Measurements from ENCODE around the gene TMEM131. TPM values are rescaled to one million over a fixed set of nuclear protein-coding genes. Genes with fewer than 3 reads are reported as not detected.

Gene TMEM131
- total and polyA plus RNA-seq, 10 of the 15 experiments (the other 5 are each of a cell fraction or from before 2014, with no cell fraction given): 6.0 to 48.2 (median 23.2) TPM

DNA sequence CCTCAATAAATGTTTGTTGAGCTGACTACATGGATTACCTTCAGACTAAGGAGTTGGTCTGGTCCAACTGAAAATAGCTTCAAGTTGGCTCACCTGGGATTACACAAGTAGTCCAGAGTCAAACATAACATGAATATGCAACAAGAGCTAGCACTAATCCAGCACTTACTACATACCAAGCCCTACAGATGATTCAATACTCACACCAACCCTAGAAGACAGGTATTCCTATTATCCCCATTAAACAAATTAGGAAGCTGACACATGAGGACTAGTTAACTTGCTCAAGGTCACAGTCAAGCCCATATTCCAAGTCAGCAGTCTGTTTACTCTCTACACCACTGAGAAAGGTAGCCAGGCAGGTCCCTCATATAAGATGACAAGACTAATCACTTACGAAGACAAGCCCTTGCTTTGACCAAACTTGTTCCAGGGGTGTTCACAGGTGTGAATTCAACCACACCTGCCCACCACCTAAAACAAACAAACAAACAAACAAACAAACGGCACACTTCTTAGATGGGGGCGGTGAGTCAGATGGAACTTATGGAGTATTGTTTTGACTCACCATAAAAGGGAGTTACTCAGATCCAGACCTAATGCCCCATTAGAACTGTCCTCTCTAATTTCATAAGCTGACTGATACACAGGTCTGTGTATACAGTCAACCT is 29.1 kb downstream of the TMEM131 start:
- ATAC-seq: peak; percentile 74
- ChIA-PET RAD21 (ENCODE audit: unreplicated experiment) (interaction anchor here (0.7 to 2.4 kb wide), 10 partner anchors 11 to 96 kb away, joined by 3 to 9 read pairs (median 4); no protein-coding TSS in a partner anchor), POLR2A (interaction anchor here (1.0 to 2.2 kb wide), 4 partner anchors 8 to 37 kb away, joined by 3 to 8 read pairs (median 4); no protein-coding TSS in a partner anchor), CTCF (interaction anchor here (0.8 to 2.2 kb wide), 4 partner anchors 8 to 160 kb away, joined by 3 to 7 read pairs (median 4); no protein-coding TSS in a partner anchor), SMC1A (ENCODE audit: uncharacterized antibody, unreplicated experiment) (interaction anchor here (0.6 to 3.9 kb wide), 21 partner anchors 9 to 239 kb away, joined by 3 to 24 read pairs (median 3); no protein-coding TSS in a partner anchor)
- H3K9ac ChIP-seq (ENCODE audit: control insufficient read depth, insufficient read depth, low read length): no peak overlapping the region
- DNase-seq (ENCODE audit: low read depth, low spot score): no peak
- peaks cover 33% of the 10 kb centered on the region for H3K4me1 ChIP-seq (ENCODE audit: control insufficient read depth, insufficient read depth, low read length)
- H3K4me3 ChIP-seq: no peak overlapping the region
- 8% methylated on average over 3 of the region's 3 CpGs for WGBS (ENCODE audit: insufficient coverage, insufficient replicate concordance, low lambda C conversion rate, missing lambda C conversion rate)
- peaks cover 6% of the 10 kb centered on the region; the same call in 1 of the 2 replicates for H4K20me1 ChIP-seq (ENCODE audit: control insufficient read depth, insufficient read depth)
- in situ Hi-C loops (cut with MboI) (no loop called here), intact Hi-C loops (cut with micrococcal nuclease; ENCODE audit: unreplicated experiment) (loop anchor here (10.0 kb wide), 1 partner anchor 118 kb away; the partner anchor contains the start of gene VWA3B)
- BruUV-seq (replicated peaks): no TSS peak
- H3K27ac ChIP-seq (ENCODE audit: control insufficient read depth, insufficient read depth): no peak overlapping the region
- no peak overlapping the region for H2AFZ ChIP-seq (ENCODE audit: control insufficient read depth, low read depth, low read length)
- H3K27me3 ChIP-seq (replicated peaks in 1 of 2; ENCODE audit: control insufficient read depth in 2 of 2, insufficient read depth in 2 of 2, low read length in 1 of 2): no peaks in the 10 kb centered on the region
- no peaks in the 10 kb centered on the region; a peak in 1 of 4 replicates for H3K36me3 ChIP-seq (ENCODE audit: control insufficient read depth in 2 of 2, insufficient read depth in 2 of 2, low read length in 1 of 2)
- no peaks in the 10 kb centered on the region for H3K9me3 ChIP-seq (replicated peaks; ENCODE audit: control insufficient read depth, insufficient read depth, low read length)
- H3K79me2 ChIP-seq (ENCODE audit: control insufficient read depth, insufficient read depth, low read length): peaks cover 67% of the 10 kb centered on the region
- no peak overlapping the region for H3K4me2 ChIP-seq (ENCODE audit: control insufficient read depth, insufficient read depth)
- FAIRE-seq: no peak
- TF ChIP-seq, protein P1, sequence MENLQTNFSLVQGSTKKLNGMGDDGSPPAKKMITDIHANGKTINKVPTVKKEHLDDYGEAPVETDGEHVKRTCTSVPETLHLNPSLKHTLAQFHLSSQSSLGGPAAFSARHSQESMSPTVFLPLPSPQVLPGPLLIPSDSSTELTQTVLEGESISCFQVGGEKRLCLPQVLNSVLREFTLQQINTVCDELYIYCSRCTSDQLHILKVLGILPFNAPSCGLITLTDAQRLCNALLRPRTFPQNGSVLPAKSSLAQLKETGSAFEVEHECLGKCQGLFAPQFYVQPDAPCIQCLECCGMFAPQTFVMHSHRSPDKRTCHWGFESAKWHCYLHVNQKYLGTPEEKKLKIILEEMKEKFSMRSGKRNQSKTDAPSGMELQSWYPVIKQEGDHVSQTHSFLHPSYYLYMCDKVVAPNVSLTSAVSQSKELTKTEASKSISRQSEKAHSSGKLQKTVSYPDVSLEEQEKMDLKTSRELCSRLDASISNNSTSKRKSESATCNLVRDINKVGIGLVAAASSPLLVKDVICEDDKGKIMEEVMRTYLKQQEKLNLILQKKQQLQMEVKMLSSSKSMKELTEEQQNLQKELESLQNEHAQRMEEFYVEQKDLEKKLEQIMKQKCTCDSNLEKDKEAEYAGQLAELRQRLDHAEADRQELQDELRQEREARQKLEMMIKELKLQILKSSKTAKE (IDR thresholded peaks at IDR 0.05; ENCODE audit: low read depth, poor library complexity, severe bottlenecking): peak; percentile 47
- TF ChIP-seq, protein P2, sequence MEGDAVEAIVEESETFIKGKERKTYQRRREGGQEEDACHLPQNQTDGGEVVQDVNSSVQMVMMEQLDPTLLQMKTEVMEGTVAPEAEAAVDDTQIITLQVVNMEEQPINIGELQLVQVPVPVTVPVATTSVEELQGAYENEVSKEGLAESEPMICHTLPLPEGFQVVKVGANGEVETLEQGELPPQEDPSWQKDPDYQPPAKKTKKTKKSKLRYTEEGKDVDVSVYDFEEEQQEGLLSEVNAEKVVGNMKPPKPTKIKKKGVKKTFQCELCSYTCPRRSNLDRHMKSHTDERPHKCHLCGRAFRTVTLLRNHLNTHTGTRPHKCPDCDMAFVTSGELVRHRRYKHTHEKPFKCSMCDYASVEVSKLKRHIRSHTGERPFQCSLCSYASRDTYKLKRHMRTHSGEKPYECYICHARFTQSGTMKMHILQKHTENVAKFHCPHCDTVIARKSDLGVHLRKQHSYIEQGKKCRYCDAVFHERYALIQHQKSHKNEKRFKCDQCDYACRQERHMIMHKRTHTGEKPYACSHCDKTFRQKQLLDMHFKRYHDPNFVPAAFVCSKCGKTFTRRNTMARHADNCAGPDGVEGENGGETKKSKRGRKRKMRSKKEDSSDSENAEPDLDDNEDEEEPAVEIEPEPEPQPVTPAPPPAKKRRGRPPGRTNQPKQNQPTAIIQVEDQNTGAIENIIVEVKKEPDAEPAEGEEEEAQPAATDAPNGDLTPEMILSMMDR (IDR thresholded peaks at IDR 0.05 in 2 of 3, conservative IDR thresholded peaks at IDR 0.05 in 1 of 3; ENCODE audit: control insufficient read depth in 2 of 3, extremely low read depth in 1 of 3, insufficient read depth in 1 of 3, low read depth in 3 of 3, low read length in 3 of 3): no peak
- TF ChIP-seq DPF2 (IDR thresholded peaks at IDR 0.05): peak; percentile 85
- TF ChIP-seq BMI1 (IDR thresholded peaks at IDR 0.05; ENCODE audit: borderline replicate concordance): peak; percentile 40; the same call in 1 of the 2 replicates
- TF ChIP-seq ZBTB40 (IDR thresholded peaks at IDR 0.05; ENCODE audit: borderline replicate concordance): no peak
- 0 out of 2 replicates have a peak, but pooled peaks have one; percentile 60 for TF ChIP-seq ZNF217 (IDR thresholded peaks at IDR 0.05)
- TF ChIP-seq JUNB (IDR thresholded peaks at IDR 0.05): peak; percentile 99
- peak; percentile 60; the same call in 1 of the 2 replicates for TF ChIP-seq PAX5 (IDR thresholded peaks at IDR 0.05; ENCODE audit: borderline replicate concordance, low read depth, low read length)
- TF ChIP-seq MEF2A (IDR thresholded peaks at IDR 0.05; ENCODE audit: insufficient read depth, low read depth, low read length): 0 out of 2 replicates have a peak, but pooled peaks have one; percentile 64
- TF ChIP-seq HDAC6 (IDR thresholded peaks at IDR 0.05; ENCODE audit: unreplicated experiment): no peak
- 0 out of 2 replicates have a peak, but pooled peaks have one; percentile 57 for TF ChIP-seq EED (IDR thresholded peaks at IDR 0.05; ENCODE audit: low read depth)
- TF ChIP-seq SPI1 (IDR thresholded peaks at IDR 0.05; ENCODE audit: borderline replicate concordance, insufficient read depth, low read depth, low read length): no peak

Measured in GM12878 (cell line).